SW480 (cell line): Measurements from ENCODE around the gene CFAP20DC.
"Not testable (repeated sequence)": the region's sequence is repeated elsewhere in the genome, so short reads cannot be mapped to it uniquely, and the experiment has no call there.

Experiments
- DNase-seq: peaks from one replicate; pipeline ENCODE4 v3.0.0-alpha.2; 2016; ENCODE audit warnings: low spot score

Gene CFAP20DC

DNA sequence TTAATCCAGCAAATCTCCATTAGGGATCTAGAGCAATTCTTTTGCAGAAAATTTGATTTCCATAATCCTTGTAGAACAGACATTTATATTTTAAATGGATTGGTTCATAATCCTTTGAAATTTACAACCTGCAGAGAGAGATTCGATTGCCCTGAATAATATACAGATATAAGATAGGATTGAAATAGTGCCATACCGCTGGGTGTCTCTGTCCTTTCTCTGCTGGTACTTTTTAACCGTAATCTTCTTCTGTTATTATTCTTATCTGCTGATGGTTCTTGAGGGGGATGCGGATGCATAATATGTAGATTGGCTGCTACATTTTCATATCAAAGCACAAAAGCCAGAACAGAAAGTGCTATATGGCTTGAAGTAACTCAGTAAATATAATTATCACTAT is 182.2 kb downstream of the CFAP20DC start:
- no peak for DNase-seq

DNA sequence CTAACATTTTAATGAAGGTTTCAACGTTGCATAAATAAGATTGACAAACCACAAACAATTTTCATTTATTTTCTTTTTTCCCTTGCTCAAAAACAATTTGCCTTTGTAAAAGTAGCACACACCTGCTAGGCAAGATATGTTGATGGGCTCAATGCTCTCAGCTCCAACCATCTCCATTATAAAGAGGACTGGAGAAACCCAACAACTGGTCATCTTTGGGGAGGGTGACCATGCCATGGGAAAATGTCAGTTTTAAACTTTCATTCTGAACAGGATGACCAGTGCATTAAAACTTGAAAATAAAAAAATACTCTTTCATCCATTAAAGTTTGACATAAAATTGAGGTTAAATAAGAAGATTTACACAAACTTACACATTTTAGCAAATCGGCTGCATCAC is 183.7 kb downstream of the CFAP20DC start:
- DNase-seq, result no peak

DNA sequence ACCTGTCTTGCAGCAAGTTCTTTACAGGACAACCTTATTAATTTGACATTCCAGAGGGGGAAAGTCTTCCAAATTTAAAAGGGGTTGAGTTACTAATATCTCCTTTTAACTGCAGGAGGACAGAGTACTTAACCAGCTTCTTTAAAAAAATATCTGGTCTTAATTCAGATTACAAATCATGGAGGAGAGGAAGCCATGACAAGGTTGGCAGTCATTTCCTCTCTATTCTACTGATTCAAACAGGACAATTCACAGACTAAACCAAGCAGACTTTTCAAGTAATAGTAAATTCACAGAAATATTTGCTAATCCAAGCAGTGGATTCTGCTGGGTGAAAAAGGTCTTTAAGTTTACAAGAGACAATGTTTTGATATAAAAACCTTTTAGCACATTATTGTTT is 185.3 kb downstream of the CFAP20DC start:
- no peak for DNase-seq

DNA sequence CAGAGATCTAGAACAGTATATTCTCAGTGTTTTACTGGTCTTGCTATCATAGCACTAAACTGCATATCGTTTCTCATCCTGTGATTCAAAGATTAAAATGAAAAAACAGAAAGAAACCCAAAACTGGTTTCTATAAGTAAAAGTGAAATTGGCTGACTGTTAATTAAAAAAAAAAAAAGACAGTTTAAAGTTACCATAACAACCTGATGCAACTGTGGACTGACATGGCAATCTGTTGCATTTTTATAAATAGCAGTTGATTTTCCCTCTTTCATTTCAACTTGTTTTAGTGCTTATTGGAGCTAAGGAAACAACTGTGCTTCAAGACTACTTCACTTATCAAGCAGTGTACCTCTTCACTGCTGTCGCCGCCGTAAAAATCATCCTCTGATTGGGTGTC is 186.6 kb downstream of the CFAP20DC start:
- no peak for DNase-seq

DNA sequence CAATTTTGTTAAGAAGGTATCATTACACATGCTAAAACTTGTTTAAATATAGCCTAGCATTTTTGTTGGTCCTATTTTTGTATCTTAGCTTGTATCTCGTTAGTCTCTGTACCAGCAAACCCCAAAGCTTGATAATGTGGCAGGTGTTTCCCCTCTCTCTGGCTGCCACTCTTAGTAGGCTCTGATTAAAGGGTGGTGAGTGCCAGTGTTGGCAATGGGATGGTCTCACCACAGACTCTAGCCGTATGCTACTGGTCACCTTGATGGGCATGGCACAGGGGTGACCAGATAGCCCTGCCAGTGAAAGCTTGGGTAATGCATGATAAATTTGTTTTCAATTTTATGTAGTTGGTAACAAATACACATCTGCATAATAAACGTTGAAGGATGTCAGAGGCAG is 188.3 kb downstream of the CFAP20DC start:
- no peak for DNase-seq

DNA sequence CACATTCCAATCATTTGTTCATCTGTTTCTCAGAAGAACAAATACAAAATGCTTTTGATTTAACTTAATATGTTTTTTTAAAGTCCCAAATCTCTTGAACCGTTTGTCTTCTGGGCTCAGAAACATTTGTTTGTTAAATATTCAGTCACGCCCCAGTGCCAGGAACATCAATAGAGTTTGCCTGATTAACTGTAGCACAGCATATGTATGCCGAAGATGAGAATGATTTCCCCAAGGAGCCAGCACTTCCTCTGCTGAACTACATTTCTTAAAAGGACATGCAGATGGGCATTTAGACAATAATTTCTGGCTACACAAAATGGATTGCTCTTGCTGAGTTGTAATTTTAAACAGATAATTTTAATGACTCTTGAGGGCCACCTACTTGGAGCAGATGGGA is 191.7 kb downstream of the CFAP20DC start:
- DNase-seq, result no peak

DNA sequence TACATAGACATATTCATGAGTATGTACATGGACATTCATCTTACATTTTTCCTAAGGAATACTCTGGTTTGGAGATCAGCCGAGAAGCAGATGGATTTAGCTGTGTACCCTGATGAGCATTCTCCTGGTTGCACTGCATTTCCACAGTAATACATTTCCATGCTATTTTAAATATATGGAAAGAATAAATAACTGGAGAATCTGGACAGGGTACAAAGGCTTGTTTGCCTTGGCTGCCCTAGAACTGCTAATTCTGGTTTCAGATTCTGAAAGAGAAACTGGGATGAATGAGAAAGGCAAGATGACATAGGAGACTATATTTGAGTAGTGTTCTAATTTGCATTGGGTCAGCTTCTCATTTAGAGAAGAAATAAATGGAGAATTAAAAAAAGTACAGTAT is 192.4 kb downstream of the CFAP20DC start:
- no peak for DNase-seq

DNA sequence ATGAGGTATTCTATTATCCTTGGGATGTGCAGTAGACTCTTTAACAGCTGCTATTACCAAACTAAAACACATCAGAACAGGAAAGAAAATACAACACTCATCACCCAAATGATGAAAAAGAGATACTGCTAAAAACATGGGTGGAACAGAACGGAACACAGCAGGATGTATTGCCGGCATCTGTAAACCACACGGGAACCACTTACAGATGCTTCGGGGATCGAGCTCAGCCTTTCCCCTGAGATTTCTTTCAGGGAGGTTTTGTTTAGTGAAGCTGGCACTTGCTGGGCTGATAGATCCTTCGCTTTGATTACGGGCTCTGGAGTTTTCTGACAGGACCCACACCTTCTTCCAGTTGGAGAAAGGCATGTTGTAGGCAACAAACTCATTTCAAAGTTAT is 201.0 kb downstream of the CFAP20DC start:
- no peak for DNase-seq

DNA sequence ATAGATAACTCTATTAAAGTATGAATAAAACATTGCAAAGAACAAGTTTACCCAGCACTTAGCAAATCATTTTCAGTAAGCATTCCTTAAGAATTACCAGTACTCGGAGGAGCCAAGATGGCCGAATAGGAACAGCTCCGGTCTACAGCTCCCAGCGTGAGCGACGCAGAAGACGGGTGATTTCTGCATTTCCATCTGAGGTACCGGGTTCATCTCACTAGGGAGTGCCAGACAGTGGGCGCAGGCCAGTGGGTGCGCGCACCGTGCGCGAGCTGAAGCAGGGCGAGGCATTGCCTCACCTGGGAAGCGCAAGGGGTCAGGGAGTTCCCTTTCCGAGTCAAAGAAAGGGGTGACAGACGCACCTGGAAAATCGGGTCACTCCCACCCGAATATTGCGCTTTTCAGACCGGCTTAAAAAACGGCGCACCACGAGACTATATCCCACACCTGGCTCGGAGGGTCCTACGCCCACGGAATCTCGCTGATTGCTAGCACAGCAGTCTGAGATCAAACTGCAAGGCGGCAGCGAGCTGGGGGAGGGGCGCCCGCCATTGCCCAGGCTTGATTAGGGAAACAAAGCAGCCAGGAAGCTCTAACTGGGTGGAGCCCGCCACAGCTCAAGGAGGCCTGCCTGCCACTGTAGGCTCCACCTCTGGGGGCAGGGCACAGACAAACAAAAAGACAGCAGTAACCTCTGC is 207.6 kb downstream of the CFAP20DC start:
- peak; percentile 31 for DNase-seq

DNA sequence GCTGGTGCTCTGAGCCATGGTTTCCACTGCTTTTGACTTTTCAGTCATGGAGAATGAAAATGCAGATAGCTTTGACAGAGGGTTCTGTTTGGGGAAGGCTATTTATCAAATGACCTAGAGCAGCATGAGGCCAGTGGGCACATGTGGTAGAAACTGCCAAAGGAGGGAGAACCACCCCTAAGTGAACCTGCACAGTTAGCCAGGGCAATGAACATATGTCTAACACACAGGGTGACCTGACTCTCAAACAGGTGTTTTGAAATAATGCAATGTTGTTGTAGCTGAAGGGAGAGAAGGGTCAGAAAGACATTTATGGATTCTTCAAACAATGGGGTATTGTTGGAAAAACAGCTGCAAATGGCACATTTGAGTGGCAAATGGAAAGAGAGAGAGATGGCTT is 208.9 kb downstream of the CFAP20DC start:
- no peak for DNase-seq

DNA sequence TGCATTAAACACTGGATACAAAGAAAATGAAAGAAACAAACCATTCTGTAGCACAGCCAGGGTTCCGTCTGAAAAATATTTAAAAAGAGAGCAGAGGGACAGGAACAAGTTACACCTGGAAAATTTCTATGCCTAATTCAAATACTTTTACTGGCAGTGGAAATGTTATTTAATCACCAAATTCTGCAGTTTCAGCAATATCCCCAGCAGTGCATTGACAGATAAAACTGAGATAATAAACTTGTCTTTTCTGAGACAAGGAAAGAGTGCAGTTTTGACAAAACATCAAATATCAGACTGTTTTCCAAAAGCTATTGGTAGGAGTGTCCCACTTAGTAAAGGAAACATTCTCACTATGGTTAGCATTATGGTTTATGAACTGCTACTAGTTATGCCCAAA is 209.9 kb downstream of the CFAP20DC start:
- DNase-seq, result no peak

DNA sequence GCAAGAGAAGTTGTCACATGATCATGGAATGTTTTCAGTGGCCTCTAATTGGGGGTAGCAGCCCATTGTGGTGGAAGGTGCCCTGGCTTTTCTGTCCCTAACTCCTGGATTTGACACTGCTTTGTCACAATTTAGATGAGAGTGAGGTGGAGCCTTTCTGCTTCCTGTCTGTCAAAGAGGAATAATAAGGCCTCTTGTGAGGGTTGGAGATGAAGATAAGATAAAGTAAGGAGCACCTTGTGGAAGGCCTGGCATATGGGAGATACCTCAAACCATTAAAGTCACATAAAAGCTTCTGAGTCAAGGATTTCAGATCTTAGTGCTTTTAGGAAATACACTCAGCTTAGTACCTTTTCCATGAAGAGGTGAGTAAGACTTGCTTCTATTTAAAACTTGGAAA is 210.6 kb downstream of the CFAP20DC start:
- no peak for DNase-seq

DNA sequence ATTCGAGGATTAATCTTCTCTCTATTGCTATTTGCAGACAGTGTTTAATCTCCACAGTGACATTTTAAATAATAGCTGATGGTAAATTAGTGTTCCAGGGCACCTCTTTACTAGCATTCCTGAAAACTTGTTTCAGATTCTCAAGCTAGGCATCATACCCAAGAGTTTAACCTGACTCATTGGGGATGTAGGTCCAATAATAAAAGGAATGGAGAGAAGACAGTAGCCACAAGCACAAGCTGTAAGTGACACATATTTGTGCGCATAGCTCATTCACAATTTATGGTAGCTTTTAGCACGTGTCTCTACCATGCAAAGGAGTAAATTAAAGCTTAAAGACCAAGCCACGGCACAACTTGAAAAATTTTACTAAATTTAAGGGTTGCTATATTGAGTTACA is 212.0 kb downstream of the CFAP20DC start:
- DNase-seq, result no peak

DNA sequence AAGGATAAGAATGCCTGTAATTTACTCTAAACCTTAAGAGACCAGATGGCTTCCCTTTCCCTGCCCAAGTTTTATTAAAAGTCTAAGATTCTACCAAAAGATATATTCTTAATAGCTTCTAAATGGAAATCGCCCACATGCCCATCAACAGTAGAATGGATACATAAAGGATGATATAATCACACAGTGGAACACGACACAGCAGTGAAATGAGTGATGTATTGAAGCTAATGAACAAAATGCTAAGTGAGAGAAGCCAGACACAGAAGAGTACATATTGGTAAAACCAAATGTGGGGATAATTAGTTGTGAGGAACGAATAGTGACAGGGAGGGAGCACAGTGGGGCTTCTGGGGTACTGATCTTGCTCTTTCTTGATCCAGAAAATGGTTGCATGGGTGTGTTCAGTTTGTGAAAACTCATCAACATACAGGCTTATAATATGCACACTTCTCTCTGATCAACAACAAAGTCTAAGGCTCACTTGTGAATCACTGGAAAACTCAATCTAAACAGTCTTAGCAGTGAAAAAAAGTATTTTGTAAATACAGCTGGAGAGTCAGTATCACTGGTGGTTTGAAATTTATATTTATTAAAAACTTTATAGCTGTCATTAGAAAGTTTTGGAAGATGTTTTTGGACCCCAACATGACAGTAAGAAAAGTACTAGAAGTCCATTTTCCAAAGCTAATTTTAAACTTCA is 212.5 kb downstream of the CFAP20DC start:
- DNase-seq, result no peak

DNA sequence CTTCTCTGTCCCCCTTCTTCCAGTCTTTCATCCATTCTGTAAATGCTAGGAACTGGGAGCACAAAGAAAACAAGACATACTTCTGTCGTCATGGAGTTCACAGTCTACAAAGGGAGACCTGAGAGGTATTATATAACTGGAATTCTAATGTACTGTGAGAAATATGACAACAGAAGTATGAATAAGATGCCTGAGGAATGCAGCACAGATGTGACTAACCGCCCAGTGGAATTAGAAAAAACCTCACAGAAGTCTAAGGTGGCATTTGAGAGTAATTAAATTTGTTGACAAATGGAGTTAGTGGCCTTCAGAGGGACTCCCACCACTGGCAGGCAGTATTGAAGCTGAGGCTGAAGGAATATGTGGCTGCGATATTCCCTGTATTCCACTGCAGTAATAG is 214.7 kb downstream of the CFAP20DC start:
- no peak for DNase-seq

DNA sequence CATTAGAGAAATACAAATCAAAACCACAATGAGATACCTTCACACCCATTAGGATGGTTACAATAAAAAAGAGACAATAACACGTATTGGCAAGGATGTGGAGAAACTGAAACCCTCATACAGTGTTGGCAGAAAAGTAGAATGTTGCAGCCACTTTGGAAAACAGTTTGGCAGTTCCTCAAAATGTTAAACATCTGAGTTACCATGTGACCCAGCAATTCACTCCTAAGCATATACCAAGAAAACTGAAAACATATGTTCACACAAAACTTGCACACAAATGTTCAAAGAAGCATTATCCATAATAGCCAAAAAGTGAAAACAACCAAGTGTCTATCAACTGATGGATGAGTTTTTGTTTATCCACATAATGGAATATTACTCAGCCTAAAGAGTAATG is 216.3 kb downstream of the CFAP20DC start:
- no peak for DNase-seq

DNA sequence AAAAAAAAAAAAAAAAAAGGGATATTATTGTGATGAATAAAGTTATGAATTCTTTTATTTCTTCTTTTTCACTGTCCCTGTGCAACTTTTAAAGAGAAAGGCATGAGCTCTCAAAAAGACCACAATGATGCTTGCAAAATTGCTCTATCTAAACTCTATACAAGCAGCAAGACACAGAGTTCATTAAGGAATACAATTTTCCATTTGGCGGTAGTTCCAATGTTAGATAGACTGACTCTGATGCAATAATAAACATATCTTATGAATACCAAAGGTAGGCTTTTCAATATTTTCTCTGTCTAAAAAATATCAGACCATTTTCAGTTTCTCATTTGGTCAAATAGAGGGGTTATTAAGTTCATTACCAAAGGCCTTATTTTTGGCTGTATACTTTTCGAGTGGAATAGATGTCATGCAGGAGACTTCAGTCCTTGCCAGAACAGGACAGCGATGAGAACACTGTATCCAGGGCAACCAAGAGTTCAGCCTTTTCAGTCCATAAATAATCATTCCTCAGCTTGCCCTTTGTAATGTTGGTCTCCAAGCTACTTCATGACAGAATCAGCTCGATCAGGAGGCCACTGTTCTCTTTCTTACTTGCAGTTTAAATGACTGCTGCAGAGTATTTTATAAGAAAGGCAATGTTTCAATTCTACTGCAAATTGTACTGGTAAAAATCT is 220.4 kb downstream of the CFAP20DC start:
- DNase-seq, result no peak

DNA sequence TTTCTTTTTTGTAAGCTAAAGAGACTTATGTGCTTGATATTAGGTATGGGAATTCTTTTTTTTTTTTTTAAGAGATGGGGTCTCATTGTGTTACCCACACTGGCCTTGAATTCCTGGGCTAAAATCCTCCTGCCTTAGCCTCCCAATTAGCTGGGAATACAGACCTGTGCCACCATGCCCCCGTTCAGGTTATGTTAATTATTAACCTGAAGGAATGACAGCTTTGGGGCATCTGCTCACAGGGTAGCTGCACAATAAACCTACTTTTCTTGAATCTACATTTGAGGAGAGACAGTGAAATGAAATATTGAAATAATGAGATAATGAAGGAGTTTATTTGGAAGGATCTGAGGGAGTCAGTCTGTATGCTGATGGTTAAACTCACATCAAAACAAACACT is 225.0 kb downstream of the CFAP20DC start:
- DNase-seq, result no peak

DNA sequence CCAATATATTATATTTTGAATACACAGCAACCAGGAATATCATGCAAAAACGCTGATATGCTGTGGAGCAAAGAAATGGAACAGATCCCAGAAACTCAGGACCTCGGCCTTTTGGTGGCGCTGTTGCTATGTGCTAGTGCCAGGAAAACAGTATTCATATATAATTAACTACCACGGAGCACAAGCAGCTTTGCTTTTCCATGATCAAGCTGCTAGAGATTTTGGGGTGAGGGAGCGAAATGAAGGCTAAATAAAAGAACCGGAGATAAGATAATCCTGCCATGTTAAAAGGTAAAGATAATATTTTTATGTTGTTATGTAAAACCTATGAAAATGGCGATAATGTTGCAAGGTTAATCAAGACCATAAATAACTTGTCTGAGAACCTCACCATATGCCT is 225.5 kb downstream of the CFAP20DC start:
- DNase-seq, result peak; percentile 57

DNA sequence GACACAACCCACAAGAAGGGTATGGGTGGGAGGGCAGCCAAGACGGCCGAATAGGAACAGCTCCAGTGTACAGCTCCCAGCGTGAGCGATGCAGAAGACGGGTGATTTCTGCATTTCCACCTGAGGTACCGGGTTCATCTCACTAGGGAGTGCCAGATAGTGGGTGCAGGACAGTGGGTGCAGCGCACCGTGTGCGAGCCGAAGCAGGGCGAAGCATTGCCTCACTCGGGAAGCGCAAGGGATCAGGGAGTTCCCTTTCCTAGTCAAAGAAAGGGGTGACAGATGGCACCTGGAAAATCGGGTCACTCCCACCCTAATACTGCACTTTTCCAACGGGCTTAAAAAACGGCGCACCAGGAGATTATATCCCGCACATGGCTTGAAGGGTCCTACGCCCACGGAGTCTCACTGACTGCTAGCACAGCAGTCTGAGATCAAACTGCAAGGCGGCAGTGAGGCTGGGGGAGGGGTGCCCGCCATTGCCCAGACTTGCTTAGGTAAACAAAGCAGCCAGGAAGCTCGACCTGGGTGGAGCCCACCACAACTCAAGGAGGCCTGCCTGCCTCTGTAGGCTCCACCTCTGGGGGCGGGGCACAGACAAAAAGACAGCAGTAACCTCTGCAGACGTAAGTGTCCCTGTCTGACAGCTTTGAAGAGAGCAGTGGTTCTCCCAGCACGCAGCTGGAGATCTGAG is 243.1 kb downstream of the CFAP20DC start:
- DNase-seq, result not testable (repeated sequence)

DNA sequence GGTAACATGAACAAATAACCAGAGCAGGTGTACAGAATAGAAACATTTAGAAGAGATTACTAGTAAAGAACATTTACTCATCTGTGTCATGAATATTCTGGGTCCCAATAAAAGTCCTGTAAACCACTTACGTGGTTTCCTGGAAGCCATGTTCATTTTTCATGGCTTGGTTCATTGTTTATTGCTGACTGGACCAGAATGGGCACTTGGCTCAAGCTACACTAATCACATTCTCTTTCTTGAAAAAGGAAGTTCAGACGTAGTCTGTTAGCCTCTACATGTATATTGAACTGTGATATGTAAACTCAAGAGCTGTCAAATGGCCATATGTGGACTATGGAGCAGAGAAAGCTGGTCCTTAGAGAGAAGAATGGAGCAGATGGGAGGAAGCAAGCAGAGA is 244.9 kb downstream of the CFAP20DC start:
- DNase-seq, result no peak

DNA sequence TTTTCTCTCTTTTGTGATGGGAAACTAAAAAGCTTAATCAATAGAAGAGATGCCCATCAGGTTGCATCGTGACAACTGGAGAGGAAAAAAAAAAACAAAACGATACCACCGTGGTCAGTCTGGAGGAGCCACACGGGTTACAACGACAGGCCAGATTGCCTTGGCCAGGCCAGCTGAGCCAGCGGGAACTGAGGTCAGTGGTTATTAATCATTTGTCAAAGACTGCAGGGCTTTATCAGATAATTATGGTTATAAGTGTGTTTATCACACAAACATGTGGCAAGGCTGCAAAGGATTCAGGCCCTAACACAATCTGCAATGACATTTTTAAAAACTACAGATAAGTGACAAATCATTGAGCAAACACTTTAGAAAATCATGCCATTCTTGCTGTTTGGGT is 248.3 kb downstream of the CFAP20DC start:
- DNase-seq, result no peak

DNA sequence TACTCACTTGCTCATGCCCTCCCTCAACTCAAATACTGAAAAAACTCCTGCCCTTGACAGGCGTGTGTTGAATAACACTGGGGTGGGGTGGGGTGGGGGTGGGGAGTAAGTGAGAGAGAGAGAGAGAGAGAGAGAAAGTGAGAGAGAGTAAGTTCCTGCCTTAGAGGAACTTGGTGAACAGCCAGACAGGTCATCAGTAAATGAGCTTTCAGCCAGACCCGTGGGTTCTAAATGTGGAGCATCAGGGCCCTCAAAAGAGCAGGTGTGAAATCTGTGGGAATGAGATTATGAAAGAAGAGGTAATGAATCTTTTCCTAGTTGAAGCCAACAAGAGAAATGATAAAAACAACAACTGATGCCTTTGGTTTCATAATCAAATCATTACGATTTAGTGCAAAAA is 248.9 kb downstream of the CFAP20DC start:
- DNase-seq, result no peak
